Transverse colon (tissue), 3 donors: ENCODE data around the gene MAPRE2.

ENCODE experiments used
- POLR2A ChIP-seq: fragments of 450-650 bp; IDR thresholded peaks from one replicate; pipeline ENCODE4 v1.6.1; 2016; ENCODE audit warnings: antibody characterized with exemption, mild to moderate bottlenecking, moderate library complexity
- TF ChIP-seq, protein P1 (sequence below), 5 experiments: fragments of 200-600 bp in 3 of 5; fragments of 450-650 bp in 2 of 5; sonication (generic) in 3 of 5; IDR thresholded peaks; 1 replicate in 2 of 5; 2 replicates in 3 of 5; pipeline ENCODE4 v1.5.1; 2016 to 2017; ENCODE audit warnings: antibody characterized with exemption in 5 of 5, inconsistent platforms in 3 of 5, mild to moderate bottlenecking in 2 of 5, moderate library complexity in 1 of 5

DNA sequence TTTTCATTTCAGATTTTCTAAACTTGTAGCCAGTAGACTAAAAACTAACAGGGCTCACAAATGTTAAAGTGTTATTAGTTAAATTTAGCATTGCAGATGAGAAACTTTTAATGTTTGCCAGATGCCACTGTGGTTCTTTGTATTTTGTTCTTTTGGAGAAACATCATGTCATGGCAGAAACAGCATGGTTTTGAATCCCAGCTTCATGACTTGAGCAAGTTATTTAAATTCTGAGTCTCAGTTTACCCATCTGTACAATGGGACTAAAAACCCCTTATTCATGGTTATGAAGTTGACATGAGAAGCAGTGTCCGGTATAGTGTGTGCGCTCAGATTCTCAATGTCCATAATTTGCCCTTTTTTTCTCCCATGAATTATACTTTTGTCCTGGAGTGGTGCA, 56.5 kb downstream of the MAPRE2 start:
- TF ChIP-seq, protein P1, sequence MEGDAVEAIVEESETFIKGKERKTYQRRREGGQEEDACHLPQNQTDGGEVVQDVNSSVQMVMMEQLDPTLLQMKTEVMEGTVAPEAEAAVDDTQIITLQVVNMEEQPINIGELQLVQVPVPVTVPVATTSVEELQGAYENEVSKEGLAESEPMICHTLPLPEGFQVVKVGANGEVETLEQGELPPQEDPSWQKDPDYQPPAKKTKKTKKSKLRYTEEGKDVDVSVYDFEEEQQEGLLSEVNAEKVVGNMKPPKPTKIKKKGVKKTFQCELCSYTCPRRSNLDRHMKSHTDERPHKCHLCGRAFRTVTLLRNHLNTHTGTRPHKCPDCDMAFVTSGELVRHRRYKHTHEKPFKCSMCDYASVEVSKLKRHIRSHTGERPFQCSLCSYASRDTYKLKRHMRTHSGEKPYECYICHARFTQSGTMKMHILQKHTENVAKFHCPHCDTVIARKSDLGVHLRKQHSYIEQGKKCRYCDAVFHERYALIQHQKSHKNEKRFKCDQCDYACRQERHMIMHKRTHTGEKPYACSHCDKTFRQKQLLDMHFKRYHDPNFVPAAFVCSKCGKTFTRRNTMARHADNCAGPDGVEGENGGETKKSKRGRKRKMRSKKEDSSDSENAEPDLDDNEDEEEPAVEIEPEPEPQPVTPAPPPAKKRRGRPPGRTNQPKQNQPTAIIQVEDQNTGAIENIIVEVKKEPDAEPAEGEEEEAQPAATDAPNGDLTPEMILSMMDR (IDR thresholded peaks at IDR 0.05), result no peak
- TF ChIP-seq POLR2A, result no peak
